HG02973 (cell line): ENCODE results near the gene PPIP5K1.
"Not testable (repeated sequence)": the region's sequence is repeated elsewhere in the genome, so short reads cannot be mapped to it uniquely, and the experiment has no call there.

Experiments used
- ATAC-seq: cut with Tn5 transposase; IDR thresholded peaks from one replicate; pipeline ENCODE4 v1.9.1; 2021; ENCODE audit warnings: moderate library complexity; ENCODE audit not compliant: unreplicated experiment

Gene PPIP5K1

DNA sequence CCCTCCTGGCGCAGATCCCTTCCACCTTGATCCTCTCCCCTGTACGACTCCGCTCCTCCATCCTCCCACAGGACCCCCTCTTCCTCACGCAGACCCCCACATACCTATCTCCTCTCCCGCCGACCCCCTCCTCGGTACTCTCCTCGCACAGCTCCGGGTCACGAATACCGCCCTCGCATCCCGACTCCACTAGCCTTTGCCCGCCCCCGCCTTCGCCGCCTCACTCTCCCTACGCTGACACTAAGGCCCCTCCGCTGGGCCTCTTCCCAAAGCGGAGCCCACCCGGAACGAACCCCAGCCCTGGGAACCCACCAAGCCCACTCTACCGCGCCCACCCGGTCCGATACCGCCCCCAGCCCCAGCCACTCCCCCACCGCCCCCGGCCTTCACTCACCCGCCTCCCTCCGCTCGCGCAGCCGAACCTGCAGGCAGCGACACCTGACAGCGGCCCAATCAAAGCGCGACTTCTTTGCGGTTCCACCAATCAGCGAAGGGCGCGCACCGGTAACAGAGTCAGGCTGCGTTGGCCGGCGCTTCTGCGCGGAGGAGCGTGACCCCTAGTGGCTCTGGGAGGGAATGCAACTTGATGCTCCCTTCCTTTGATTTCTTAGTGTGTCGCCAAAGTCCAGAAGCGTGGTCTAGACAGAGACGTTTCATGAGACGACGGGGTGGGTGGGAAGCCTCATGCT, at the start of gene PPIP5K1:
Gene PPIP5K1 (minus strand): TSS at position 431 of the 689 bp plus-strand sequence. CDS start 5,704 bp downstream, outside the sequence.
- peak; percentile 89 for ATAC-seq

GRCh38 chr15:43638464-43639204, 48.6 kb upstream of the PPIP5K1 start:
- ATAC-seq = not testable (repeated sequence)

DNA sequence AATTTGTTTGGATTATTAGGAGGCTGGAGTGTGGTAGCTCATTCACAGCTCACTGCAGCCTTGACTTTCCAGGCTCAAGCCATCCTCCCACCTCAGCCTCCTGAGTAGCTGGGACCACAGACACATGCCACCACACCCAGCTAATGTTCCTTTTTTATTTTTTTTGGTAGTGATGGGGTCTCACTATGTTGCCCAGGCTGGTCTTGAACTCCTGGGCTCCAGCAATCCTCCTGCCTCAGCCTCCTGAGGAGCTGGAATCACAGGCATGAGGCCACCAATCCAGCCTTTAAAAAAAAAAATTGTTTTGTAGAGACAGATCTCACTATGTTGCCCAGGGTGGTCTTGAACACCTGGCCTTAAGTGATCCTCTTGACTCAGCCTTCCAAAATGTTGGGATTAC, 36.9 kb upstream of the PPIP5K1 start:
- ATAC-seq = not testable (repeated sequence)

DNA sequence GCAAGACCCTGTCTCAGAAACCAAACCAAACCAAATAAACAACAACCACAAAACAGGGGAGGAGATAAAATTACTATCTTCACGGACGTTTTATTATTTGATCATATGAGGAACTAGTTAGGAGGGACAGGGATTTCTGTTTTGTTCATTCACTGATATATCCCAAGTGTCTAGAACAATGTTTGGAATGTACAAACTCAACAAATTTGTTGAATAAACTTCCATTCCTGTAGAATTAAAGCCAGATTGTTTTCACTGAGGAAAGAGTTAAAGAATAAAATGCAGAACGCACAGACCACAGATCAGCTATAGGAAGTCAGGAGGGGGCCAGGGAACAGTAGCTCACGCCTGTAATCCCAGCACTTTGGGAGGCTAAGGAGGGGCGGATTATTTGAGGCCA, 35.1 kb upstream of the PPIP5K1 start:
- ATAC-seq = no peak

DNA sequence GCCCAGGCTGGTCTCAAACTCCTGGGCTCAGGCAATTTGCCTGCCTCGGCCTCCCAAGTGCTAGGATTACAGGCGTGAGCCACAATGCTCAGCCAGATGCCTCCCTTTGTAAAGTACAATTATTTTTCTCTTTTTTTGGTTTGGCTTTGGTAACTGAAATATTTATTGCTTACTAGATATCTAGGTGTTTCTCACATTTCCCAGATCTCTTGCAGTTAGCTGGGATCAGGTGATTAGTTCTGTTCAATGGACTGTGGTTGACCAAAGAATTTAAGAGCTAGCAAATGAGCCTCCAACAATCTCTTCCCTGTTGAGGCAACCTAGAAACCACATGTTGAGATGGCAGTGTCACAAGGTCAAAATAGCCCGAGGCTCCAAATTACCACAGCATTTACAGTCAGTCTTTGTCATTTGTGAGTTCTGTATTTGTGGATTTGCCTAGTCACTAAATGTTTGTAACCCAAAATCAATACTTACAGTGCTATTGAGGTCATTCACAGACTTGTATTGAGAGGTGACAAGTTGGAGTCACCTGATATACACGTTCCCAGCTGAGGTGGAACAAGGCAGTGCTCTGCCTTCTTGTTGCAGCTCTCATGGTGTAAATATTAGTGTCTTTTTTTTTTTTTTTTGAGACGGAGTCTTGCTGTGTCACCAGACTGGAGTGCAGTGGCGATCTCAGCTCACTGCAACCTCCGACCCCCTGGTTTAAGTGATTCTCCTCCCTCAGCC, 32.2 kb upstream of the PPIP5K1 start:
- not testable (repeated sequence) for ATAC-seq

GRCh38 chr15:43618700-43619099, 28.7 kb upstream of the PPIP5K1 start, which contains the start of gene STRC:
TSS of gene STRC (minus strand) at chr15:43618800. CDS start at chr15:43618722, 78 bp downstream.
- not testable (repeated sequence) for ATAC-seq

DNA sequence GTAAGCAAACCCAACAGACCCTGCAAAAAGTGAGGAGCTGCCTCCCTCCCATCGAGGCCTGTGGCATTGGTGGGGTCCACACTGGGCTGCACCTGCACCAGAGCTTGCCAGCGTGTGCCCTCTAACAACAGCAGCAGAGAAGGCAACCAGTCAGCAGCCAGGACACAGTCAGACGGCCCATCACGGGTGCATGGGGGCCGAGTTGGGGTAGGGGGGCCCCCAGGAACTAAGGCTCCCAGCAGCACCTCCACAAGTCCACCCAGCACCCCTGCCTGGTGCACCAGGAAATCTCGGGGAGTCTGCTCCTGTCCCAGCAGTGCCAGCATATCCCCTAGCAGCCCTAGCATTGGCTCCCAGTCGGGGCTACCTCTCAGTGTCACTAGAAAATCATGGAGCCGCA, 27.7 kb upstream of the PPIP5K1 start:
- ATAC-seq = not testable (repeated sequence)

GRCh38 chr15:43602233-43602632, 12.2 kb upstream of the PPIP5K1 start:
- not testable (repeated sequence) for ATAC-seq

DNA sequence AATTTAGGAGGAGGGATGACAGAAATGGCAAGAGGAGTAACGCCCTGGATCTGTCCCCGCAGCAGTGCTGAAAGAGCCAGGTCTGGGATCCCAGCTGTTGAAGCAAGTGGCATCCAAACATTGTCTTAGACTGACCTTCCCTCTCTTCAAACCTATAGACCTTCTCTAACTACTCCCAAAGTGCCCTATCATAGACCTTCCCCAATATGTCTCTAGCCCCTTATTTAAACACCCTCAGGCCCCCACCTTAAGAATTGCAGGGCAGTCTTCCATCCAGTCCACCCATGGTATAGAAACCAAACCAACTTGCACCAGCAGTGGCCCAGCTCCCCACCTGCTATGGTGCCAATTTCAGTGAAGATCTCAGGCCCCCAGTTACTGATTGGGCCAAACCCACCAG, 10.2 kb upstream of the PPIP5K1 start:
- ATAC-seq = not testable (repeated sequence)

- ATAC-seq = not testable (repeated sequence)
These were observed 9.1 kb upstream of the PPIP5K1 start for GRCh38 chr15:43599131-43599530.

DNA sequence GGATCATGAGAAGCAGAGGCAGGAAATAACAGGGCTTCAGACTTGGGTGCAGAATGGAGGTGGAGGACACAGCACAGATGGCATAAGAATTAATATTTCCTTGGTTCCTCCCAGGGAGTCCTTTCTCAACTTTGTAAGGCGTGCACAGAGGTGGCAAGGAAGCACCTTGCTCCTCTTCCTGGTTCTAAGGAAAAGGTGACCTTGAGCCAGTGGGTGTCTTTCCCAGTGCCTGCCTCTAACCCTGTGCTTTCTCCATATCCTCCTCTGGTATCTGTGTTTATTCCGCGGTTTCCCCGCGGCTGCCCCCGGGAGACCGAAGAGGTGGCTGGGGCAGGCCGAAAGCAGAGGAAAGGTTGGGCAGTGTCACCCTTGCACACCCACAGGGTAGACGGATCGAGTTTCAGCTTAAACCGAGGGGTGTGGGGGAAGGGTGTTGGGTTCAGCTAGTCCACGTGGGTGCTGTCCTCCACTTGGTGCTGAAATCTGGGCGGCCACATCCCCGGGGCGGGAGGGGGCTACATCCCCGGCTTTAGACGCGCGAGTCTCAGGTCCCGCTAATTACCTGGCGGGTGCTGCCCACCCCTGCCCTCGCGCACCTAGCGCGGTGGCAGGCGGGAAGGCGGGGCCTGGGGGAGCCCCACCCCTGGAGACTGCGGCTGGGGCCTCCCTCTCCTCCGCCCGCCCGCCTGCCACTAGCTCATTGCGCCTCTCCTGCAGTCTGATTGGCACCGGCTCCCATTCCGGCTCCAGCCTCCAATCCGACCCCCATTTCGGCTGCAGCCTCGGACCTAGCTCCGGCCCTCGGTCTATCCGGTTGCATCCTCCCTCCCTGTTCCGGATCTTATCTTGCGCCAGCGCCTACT, 3.6 kb upstream of the PPIP5K1 start, which contains the start of gene CKMT1B:
Gene CKMT1B (plus strand): TSS at position 700 of the 863 bp plus-strand sequence. CDS start 192 bp downstream, outside the sequence.
- not testable (repeated sequence) for ATAC-seq

GRCh38 chr15:43592841-43593240, 2.8 kb upstream of the PPIP5K1 start:
- not testable (repeated sequence) for ATAC-seq

- not testable (repeated sequence) for ATAC-seq
These were observed 15.4 kb downstream of the PPIP5K1 start for GRCh38 chr15:43574607-43575006.

GRCh38 chr15:43566615-43567014, 23.4 kb downstream of the PPIP5K1 start:
- ATAC-seq = not testable (repeated sequence)

- ATAC-seq = not testable (repeated sequence)
These were observed 26.2 kb downstream of the PPIP5K1 start for GRCh38 chr15:43563793-43564192.

DNA sequence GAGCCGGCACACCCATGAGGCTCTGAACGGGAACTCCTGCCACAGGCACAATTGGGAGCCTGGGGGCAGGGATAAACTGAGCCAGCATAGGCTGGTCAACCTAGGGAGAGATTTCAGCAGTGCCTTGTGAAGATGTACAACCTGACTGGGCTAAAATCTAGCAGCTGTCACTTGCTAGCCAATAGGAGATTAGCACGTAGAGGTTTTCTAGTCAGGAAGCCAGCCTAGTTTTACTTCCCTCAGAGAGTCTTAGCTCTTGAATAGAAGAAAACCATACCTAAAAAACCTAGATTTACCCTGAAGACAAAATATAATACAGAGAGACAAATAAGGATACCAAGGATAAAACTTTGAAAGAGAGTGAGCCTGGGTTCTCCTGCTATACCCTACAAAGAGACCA, 27.3 kb downstream of the PPIP5K1 start:
- not testable (repeated sequence) for ATAC-seq

GRCh38 chr15:43552986-43553385, 37.0 kb downstream of the PPIP5K1 start:
- ATAC-seq = no peak

GRCh38 chr15:43552256-43552655, 37.8 kb downstream of the PPIP5K1 start:
- ATAC-seq = no peak

DNA sequence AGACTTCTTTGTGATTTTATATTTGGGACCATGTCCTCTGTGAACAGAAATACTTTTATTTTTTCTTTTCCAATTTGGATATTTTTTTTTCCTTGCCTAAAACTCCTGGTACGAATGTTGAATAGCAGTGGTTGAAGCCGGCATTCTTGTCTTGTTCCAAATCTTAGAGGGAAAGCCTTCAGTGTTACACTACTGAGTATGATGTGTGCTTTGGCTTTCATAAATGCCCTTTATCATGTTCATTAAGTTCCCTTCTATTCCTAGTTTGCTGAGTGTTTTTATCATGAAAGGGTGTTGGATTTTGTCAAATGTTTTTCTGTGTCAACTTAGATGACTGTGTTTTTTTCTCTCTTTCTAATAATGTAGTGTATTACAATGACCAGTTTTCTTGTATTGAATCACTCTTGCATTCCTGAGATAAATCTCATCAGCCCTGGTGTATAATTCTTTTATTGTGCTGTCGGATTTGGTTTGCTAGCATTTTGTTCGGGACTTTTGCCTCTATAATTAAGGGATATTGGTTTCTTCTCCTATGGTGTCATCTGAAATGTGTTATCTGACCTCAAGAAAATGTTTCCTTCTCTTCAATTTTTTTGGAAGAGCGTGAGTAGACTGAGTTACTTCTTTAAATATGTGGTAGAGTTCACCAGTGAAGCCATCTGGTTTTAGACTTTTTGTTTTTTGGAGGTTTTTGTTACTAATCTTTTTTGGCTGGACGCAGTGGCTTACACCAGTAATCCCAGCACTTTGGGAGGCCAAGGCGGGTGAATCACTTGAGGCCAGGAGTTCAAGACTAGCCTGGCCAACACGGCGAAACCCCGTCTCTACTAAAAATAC, 39.3 kb downstream of the PPIP5K1 start:
- no peak for ATAC-seq
